Daoy (cell line): ENCODE results near the gene CABP1. TPM values are rescaled to one million over a fixed set of nuclear protein-coding genes. Genes with fewer than 3 reads are reported as not detected.

Experiments used
- DNase-seq: peaks from one replicate; pipeline ENCODE4 v3.0.0-alpha.2; 2015; ENCODE audit warnings: low read depth
- total RNA-seq: library from RNA; depleted of rRNA; stranded (reverse); fragments of >200 nt; shearing (Covaris generic); gene quantifications from 2 replicates; pipeline ENCODE4 v1.2.3, GENCODE V29; 2014; rRNA removed

Gene CABP1
- total RNA-seq, 1 experiment from 2014 or later: 0.17 TPM

- no peak for DNase-seq
Measured at GRCh38 chr12:120692524-120693033, 52.2 kb downstream of the CABP1 start.

- no peak for DNase-seq
Measured at GRCh38 chr12:120693848-120694247, 53.4 kb downstream of the CABP1 start.

- no peak for DNase-seq
Measured at GRCh38 chr12:120696626-120697025, 56.2 kb downstream of the CABP1 start.

GRCh38 chr12:120697344-120697743 lies 56.9 kb downstream of the CABP1 start:
- no peak for DNase-seq

GRCh38 chr12:120698665-120699064 lies 58.2 kb downstream of the CABP1 start:
- no peak for DNase-seq

- DNase-seq: no peak
Measured at GRCh38 chr12:120699553-120699952, 59.1 kb downstream of the CABP1 start.

- DNase-seq: no peak
Measured at GRCh38 chr12:120700886-120701285, 60.5 kb downstream of the CABP1 start.

GRCh38 chr12:120702637-120703036 lies 62.2 kb downstream of the CABP1 start:
- DNase-seq: no peak

GRCh38 chr12:120703311-120703942 lies 63.0 kb downstream of the CABP1 start:
- no peak for DNase-seq

- DNase-seq: no peak
Measured at GRCh38 chr12:120705618-120706017, 65.2 kb downstream of the CABP1 start.

- no peak for DNase-seq
Measured at GRCh38 chr12:120706029-120706428, 65.6 kb downstream of the CABP1 start.

- no peak for DNase-seq
Measured at GRCh38 chr12:120708651-120709050, 68.2 kb downstream of the CABP1 start.

GRCh38 chr12:120710031-120710804 lies 69.8 kb downstream of the CABP1 start, which contains the start of gene UNC119B:
Gene UNC119B, plus strand, starts transcription at chr12:120710458. Its CDS starts 17 bp downstream, at chr12:120710475.
- DNase-seq: peak; percentile 74

GRCh38 chr12:120710805-120711296 lies 70.4 kb downstream of the CABP1 start:
- DNase-seq: no peak

- no peak for DNase-seq
Measured at GRCh38 chr12:120711411-120711810, 71.0 kb downstream of the CABP1 start.

GRCh38 chr12:120712610-120713009 lies 72.2 kb downstream of the CABP1 start:
- no peak for DNase-seq

GRCh38 chr12:120713861-120714482 lies 73.5 kb downstream of the CABP1 start:
- DNase-seq: peak; percentile 73

Other genes with a start within 250 kb of the CABP1 start
- 944 and 961 TPM in 2 replicates for gene COX6A1, start 202.5 kb upstream of the CABP1 start, total RNA-seq
- gene TRIAP1, start 194.2 kb upstream of the CABP1 start, total RNA-seq: 34.3 and 50.1 TPM in 2 replicates
- 30.8 and 35.4 TPM in 2 replicates for gene GATC, start 194.2 kb upstream of the CABP1 start, total RNA-seq
- 267 and 282 TPM in 2 replicates for gene SRSF9, start 170.9 kb upstream of the CABP1 start, total RNA-seq
- 483 and 582 TPM in 2 replicates for gene DYNLL1, start 144.5 kb upstream of the CABP1 start, total RNA-seq
- gene COQ5, start 111.5 kb upstream of the CABP1 start, total RNA-seq: 55.1 and 67.4 TPM in 2 replicates
- 74.5 and 92.7 TPM in 2 replicates for gene RNF10, start 106.3 kb upstream of the CABP1 start, total RNA-seq
- gene POP5, start 59.2 kb upstream of the CABP1 start, total RNA-seq: 96.2 and 96.8 TPM in 2 replicates
- gene MLEC, start 46.5 kb downstream of the CABP1 start, total RNA-seq: 93.7 and 108 TPM in 2 replicates
- 11.2 and 15.0 TPM in 2 replicates for gene UNC119B, start 69.8 kb downstream of the CABP1 start, total RNA-seq
- 9.4 and 10.9 TPM in 2 replicates for gene ACADS, start 85.2 kb downstream of the CABP1 start, total RNA-seq